ENCODE measurements around the gene SH3RF3.

GRCh38 chr2:109141727-109142283 is 12.8 kb downstream of the SH3RF3 start:
- TF ChIP-seq CTCF (IDR thresholded peaks at IDR 0.05) (no peak), POLR2AphosphoS5 (IDR thresholded peaks at IDR 0.05; ENCODE audit: low read depth, low read length) (no peak), FOSL2 (IDR thresholded peaks at IDR 0.05; ENCODE audit: borderline replicate concordance, low read depth) (no peak), MAX (IDR thresholded peaks at IDR 0.05; ENCODE audit: low read depth) (no peak), USF2 (IDR thresholded peaks at IDR 0.05; ENCODE audit: borderline replicate concordance, low read depth, low read length) (no peak)

Data from SK-N-SH (cell line).